VCaP (cell line): ENCODE measurements around the gene FNDC3A.
"Not testable (repeated sequence)": the region's sequence is repeated elsewhere in the genome, so short reads cannot be mapped to it uniquely, and the experiment has no call there.

Source experiments
- H3K27ac ChIP-seq: fragments of 450-650 bp; 2 replicates; pipeline ENCODE4 v1.5.1; 2017
- CTCF ChIP-seq: fragments of 450-650 bp; conservative IDR thresholded peaks from 2 replicates; pipeline ENCODE4 v1.5.1; 2017; ENCODE audit warnings: mild to moderate bottlenecking, moderate library complexity

Gene FNDC3A

GRCh38 chr13:49110913-49111170 is 135.1 kb downstream of the FNDC3A start:
- no peak for TF ChIP-seq CTCF
- H3K27ac ChIP-seq, result peak overlapping the region; percentile 70

- TF ChIP-seq CTCF, result no peak
- H3K27ac ChIP-seq, result no peak overlapping the region
Observed at GRCh38 chr13:49112782-49113525, 137.2 kb downstream of the FNDC3A start.

GRCh38 chr13:49113526-49114286 is 138.0 kb downstream of the FNDC3A start:
- H3K27ac ChIP-seq, result no peak overlapping the region
- no peak for TF ChIP-seq CTCF

- H3K27ac ChIP-seq, result no peak overlapping the region
- no peak for TF ChIP-seq CTCF
Observed at GRCh38 chr13:49116873-49117272, 141.2 kb downstream of the FNDC3A start.

GRCh38 chr13:49118455-49118854 is 142.7 kb downstream of the FNDC3A start:
- H3K27ac ChIP-seq, result not testable (repeated sequence)

GRCh38 chr13:49124693-49125304 is 149.1 kb downstream of the FNDC3A start:
- no peak overlapping the region for H3K27ac ChIP-seq
- TF ChIP-seq CTCF, result no peak

GRCh38 chr13:49125964-49126524 is 150.3 kb downstream of the FNDC3A start:
- no peak for TF ChIP-seq CTCF
- H3K27ac ChIP-seq, result no peak overlapping the region
